ENCODE results near the gene CMPK1.
"Not testable (repeated sequence)": the region's sequence is repeated elsewhere in the genome, so short reads cannot be mapped to it uniquely, and the experiment has no call there.

The CMPK1 gene

DNA sequence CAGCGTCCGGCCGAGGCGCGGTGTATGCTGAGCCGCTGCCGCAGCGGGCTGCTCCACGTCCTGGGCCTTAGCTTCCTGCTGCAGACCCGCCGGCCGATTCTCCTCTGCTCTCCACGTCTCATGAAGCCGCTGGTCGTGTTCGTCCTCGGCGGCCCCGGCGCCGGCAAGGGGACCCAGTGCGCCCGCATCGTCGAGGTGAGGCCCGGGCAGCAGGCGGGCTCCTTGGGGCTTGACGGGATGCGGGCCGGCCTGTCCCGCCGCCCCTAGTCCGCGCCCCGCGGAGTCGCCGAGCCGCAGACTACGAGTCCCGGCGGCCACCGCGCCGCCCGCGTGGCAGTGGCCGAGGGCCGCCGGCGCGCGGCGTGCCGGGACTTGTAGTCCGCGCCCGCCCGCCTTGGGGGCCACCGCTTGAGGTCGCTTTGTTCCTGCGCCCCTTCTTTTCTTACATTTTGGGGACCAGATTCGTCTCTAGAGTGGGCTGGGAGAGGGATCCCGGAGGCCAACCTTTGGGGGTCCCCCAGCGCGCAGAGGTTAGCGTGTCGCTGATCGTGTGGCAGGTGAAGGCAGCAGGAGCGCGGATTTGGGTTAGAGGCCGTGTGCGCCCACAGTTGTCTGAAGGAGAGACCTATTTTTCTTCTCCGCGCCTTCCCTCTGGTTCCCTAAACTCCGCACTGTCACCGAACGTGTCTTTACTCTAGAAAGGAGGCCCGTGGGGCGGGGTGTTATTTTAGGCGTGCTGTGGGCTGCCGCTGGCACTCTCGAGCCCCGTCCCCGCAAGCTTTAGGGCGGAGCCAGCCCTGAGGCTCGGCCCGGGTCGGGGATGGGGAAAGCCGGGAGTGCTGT lies 553 bp downstream of the CMPK1 start:
- TF ChIP-seq CTCF (conservative IDR thresholded peaks at IDR 0.05; ENCODE audit: low read depth) = 0 out of 2 replicates have a peak, but pooled peaks have one; percentile 1
- ChIA-PET POLR2A (ENCODE audit: low non-redundant PET) (interaction anchor here (1.0 kb wide), 2 partner anchors 10 to 20 kb away, joined by 3 to 5 read pairs; partner anchors contain the start of gene STIL), CTCF (interaction anchor here (0.7 to 1.0 kb wide), 3 partner anchors 102 to 362 kb away, joined by 4 to 5 read pairs (median 4); partner anchors contain the start of gene FOXD2)
- peak; percentile 83 for DNase-seq (ENCODE audit: low spot score)
- peak overlapping the region; percentile 97 for H3K27ac ChIP-seq

GRCh38 chr1:47334765-47335435 lies 1.3 kb downstream of the CMPK1 start:
- ChIA-PET CTCF (interaction anchor here (0.7 kb wide), 1 partner anchor 362 kb away, joined by 4 read pairs; no protein-coding TSS in a partner anchor), POLR2A (ENCODE audit: low non-redundant PET) (no interaction called here)
- H3K27ac ChIP-seq = peak overlapping the region; percentile 97
- no peak for DNase-seq (ENCODE audit: low spot score)
- no peak for TF ChIP-seq CTCF (conservative IDR thresholded peaks at IDR 0.05; ENCODE audit: low read depth)

- no peak overlapping the region for H3K27ac ChIP-seq
- ChIA-PET POLR2A (ENCODE audit: low non-redundant PET) (no interaction called here), CTCF (no interaction called here)
- DNase-seq (ENCODE audit: low spot score) = no peak
- no peak for TF ChIP-seq CTCF (conservative IDR thresholded peaks at IDR 0.05; ENCODE audit: low read depth)
Observed at GRCh38 chr1:47337350-47337749, 3.8 kb downstream of the CMPK1 start.

- no peak for TF ChIP-seq CTCF (conservative IDR thresholded peaks at IDR 0.05; ENCODE audit: low read depth)
- no peak for DNase-seq (ENCODE audit: low spot score)
- POLR2A ChIA-PET (ENCODE audit: low non-redundant PET) = interaction anchor here (0.6 kb wide), 1 partner anchor 21 kb away, joined by 3 read pairs; no protein-coding TSS in a partner anchor
- CTCF ChIA-PET = interaction anchor here (0.6 to 0.7 kb wide), 5 partner anchors 13 to 372 kb away, joined by 3 to 5 read pairs (median 3); no protein-coding TSS in a partner anchor
- no peak overlapping the region for H3K27ac ChIP-seq
Observed at GRCh38 chr1:47338249-47339077, 4.9 kb downstream of the CMPK1 start.

DNA sequence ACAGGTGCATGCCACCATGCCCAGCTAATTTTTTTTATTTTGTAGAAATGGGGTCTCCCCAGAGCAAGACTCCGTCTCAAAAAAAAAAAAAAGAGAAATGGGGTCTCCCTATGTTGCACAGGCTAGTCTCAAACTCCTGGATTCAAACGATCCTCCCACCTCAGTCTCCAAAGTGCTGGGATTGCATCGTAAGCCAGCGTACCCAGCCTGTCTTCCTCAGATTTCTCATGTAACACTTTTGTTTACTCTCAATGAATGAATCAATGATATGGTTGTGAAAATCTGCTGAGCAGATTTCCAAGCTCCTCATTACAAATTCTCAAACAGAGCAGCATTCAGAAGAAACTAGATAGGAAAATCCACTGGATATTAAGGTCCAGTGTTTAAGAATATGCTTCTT lies 6.6 kb downstream of the CMPK1 start:
- ChIA-PET POLR2A (ENCODE audit: low non-redundant PET) (no interaction called here), CTCF (interaction anchor here (0.7 kb wide), 1 partner anchor 22 kb away, joined by 3 read pairs; no protein-coding TSS in a partner anchor)
- H3K27ac ChIP-seq = no peak overlapping the region
- TF ChIP-seq CTCF (conservative IDR thresholded peaks at IDR 0.05; ENCODE audit: low read depth) = no peak
- no peak for DNase-seq (ENCODE audit: low spot score)

GRCh38 chr1:47346979-47347378 lies 13.4 kb downstream of the CMPK1 start:
- POLR2A ChIA-PET (ENCODE audit: low non-redundant PET); DNase-seq (ENCODE audit: low spot score); CTCF ChIA-PET; H3K27ac ChIP-seq: not testable (repeated sequence)
